Prostate gland (tissue), 2 donors: ENCODE data around the gene ACOXL.

Experiments used
- POLR2A ChIP-seq: fragments of 450-650 bp; IDR thresholded peaks from one replicate; pipeline ENCODE4 v1.6.1; 2016; ENCODE audit warnings: antibody characterized with exemption, mild to moderate bottlenecking
- TF ChIP-seq, protein P1 (sequence below), 4 experiments: fragments of 200-600 bp in 2 of 4; fragments of 450-650 bp in 2 of 4; sonication (generic) in 2 of 4; IDR thresholded peaks; 1 replicate in 3 of 4; 2 replicates in 1 of 4; pipeline ENCODE4 v1.5.1; 2016 to 2019; ENCODE audit warnings: antibody characterized with exemption in 4 of 4, mild to moderate bottlenecking in 2 of 4, moderate library complexity in 2 of 4

DNA sequence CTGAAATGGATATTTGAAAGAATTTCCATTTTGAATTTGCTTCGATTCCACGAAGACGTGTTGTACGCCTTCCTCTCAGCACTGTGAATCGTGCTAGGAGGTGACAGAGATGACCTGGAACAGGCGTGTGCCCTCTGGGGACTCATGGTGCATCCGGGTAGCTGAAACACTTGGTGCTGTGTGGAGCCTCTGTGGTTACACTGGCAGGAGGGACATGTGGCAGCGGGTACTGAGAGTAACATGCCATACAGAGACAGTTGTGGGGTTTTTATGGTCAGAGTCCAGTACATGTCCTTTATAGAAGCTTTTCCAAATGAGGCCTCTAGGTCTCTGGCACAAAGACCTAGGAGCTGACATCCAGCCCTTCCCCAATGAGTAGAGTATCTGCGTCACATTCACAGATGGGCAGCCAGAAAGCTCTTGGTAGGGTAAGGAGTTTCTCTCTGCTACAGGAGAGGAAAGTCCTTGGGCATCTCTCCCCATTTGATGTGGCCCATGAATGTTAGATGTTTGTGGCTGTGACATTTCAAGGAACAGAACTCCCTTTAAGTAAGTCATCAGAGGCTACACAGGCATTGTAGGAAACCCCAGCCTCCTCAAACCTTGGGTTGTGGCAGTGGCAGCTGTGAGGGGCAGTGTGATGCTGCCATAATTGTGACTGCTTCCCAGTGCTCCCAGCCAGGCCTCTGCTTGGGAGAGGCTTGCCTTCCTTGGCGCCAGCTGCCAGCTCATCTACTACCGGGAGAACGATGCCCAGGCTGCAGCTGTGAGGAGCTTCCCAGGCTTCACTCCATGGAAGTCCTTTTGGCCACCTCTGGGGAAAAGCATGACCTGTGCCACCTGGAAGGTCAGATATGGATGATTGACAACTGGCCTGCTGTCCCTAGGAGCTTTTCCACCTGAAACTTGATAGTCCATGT lies 80.6 kb downstream of the ACOXL start:
- TF ChIP-seq, protein P1, sequence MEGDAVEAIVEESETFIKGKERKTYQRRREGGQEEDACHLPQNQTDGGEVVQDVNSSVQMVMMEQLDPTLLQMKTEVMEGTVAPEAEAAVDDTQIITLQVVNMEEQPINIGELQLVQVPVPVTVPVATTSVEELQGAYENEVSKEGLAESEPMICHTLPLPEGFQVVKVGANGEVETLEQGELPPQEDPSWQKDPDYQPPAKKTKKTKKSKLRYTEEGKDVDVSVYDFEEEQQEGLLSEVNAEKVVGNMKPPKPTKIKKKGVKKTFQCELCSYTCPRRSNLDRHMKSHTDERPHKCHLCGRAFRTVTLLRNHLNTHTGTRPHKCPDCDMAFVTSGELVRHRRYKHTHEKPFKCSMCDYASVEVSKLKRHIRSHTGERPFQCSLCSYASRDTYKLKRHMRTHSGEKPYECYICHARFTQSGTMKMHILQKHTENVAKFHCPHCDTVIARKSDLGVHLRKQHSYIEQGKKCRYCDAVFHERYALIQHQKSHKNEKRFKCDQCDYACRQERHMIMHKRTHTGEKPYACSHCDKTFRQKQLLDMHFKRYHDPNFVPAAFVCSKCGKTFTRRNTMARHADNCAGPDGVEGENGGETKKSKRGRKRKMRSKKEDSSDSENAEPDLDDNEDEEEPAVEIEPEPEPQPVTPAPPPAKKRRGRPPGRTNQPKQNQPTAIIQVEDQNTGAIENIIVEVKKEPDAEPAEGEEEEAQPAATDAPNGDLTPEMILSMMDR (IDR thresholded peaks at IDR 0.05): no peak
- TF ChIP-seq POLR2A: no peak
